Right atrium auricular region (tissue), 2 donors: Measurements from ENCODE around the gene SPTB. TPM values are rescaled to one million over a fixed set of nuclear protein-coding genes. Genes with fewer than 3 reads are reported as not detected.

Experiments used
- DNase-seq: peaks from one replicate; pipeline ENCODE4 v3.0.0-alpha.2; 2019; ENCODE audit warnings: low spot score
- H3K27ac ChIP-seq, 2 donors: fragments of 200-600 bp; sonication (generic); 1 replicate in 1 of 2; 2 replicates in 1 of 2; pipeline ENCODE4 v1.5.1; 2016 to 2019
- H3K27me3 ChIP-seq, 2 donors: fragments of 200-600 bp; sonication (generic); one replicate each; pipeline versions ENCODE4 v1.5.1 to v1.6.0; 2017 to 2019
- H3K36me3 ChIP-seq: fragments of 200-600 bp; sonication (generic); one replicate; pipeline ENCODE4 v1.5.1; 2016
- H3K4me1 ChIP-seq, 2 donors: fragments of 200-600 bp; sonication (generic); one replicate each; pipeline versions ENCODE4 v1.5.1 to v1.6.0; 2017 to 2019
- H3K4me3 ChIP-seq, 2 donors: fragments of 200-600 bp; sonication (generic); 1 replicate in 1 of 2; 2 replicates in 1 of 2; pipeline ENCODE4 v1.5.1; 2017 to 2019; ENCODE audit warnings: mild to moderate bottlenecking in 1 of 2, moderate library complexity in 1 of 2
- H3K9me3 ChIP-seq, 2 donors: fragments of 200-600 bp; sonication (generic); one replicate each; pipeline ENCODE4 v1.5.1; 2019
- CTCF ChIP-seq, 2 donors: fragments of 200-600 bp; sonication (generic); IDR thresholded peaks; one replicate each; pipeline ENCODE4 v1.5.1; 2019; ENCODE audit warnings: antibody characterized with exemption in 2 of 2
- total RNA-seq, 2 donors: library from RNA; depleted of rRNA; stranded (reverse); fragments of >200 nt; gene quantifications; one replicate each; pipeline ENCODE4 v1.1.0, GENCODE V29; 2016

The SPTB gene
- total RNA-seq, 2 donors from 2014 or later, result 84.4 to 102 TPM

GRCh38 chr14:64755781-64756221 is 123.9 kb downstream of the SPTB start:
- H3K27ac ChIP-seq, result no peak overlapping the region
- peaks cover 0 to 40% of the 10 kb centered on the region in 2 donors for H3K4me1 ChIP-seq
- H3K27me3 ChIP-seq, result no peaks in the 10 kb centered on the region
- no peak for TF ChIP-seq CTCF (IDR thresholded peaks at IDR 0.05)
- no peaks in the 10 kb centered on the region for H3K9me3 ChIP-seq
- no peak overlapping the region for H3K4me3 ChIP-seq
- DNase-seq, result no peak
- H3K36me3 ChIP-seq, result no peaks in the 10 kb centered on the region

- no peak overlapping the region for H3K27ac ChIP-seq
- no peak overlapping the region for H3K4me3 ChIP-seq
- no peaks in the 10 kb centered on the region for H3K9me3 ChIP-seq
- no peak for TF ChIP-seq CTCF (IDR thresholded peaks at IDR 0.05)
- peaks cover 0 to 30% of the 10 kb centered on the region in 2 donors for H3K4me1 ChIP-seq
- H3K27me3 ChIP-seq, result no peaks in the 10 kb centered on the region
- H3K36me3 ChIP-seq, result peaks cover 6% of the 10 kb centered on the region
- no peak for DNase-seq
These were observed 125.0 kb downstream of the SPTB start for GRCh38 chr14:64754685-64755084.

GRCh38 chr14:64753999-64754398 is 125.7 kb downstream of the SPTB start:
- Histone ChIP-seq H3K9me3 (no peaks in the 10 kb centered on the region), H3K4me1 (peaks cover 0 to 23% of the 10 kb centered on the region in 2 donors), H3K4me3 (no peak overlapping the region), H3K27me3 (no peaks in the 10 kb centered on the region), H3K27ac (no peak overlapping the region), H3K36me3 (peaks cover 12% of the 10 kb centered on the region)
- no peak for DNase-seq
- no peak for TF ChIP-seq CTCF (IDR thresholded peaks at IDR 0.05)

- Histone ChIP-seq H3K36me3 (peaks cover 19% of the 10 kb centered on the region), H3K27me3 (no peaks in the 10 kb centered on the region), H3K4me1 (peaks cover 0 to 17% of the 10 kb centered on the region in 2 donors), H3K27ac (no peak overlapping the region), H3K9me3 (no peaks in the 10 kb centered on the region), H3K4me3 (no peak overlapping the region)
- DNase-seq, result no peak
- TF ChIP-seq CTCF (IDR thresholded peaks at IDR 0.05), result no peak
These were observed 126.3 kb downstream of the SPTB start for GRCh38 chr14:64753374-64753773.

GRCh38 chr14:64752909-64753308 is 126.8 kb downstream of the SPTB start:
- peaks cover 20% of the 10 kb centered on the region for H3K36me3 ChIP-seq
- peaks cover 0 to 13% of the 10 kb centered on the region in 2 donors for H3K4me1 ChIP-seq
- H3K9me3 ChIP-seq, result no peaks in the 10 kb centered on the region

More at GRCh38 chr14:64752909-64753308, 126.8 kb downstream of the SPTB start:
- no peak for DNase-seq
- no peak overlapping the region for H3K27ac ChIP-seq
- H3K27me3 ChIP-seq, result no peaks in the 10 kb centered on the region
- no peak for TF ChIP-seq CTCF (IDR thresholded peaks at IDR 0.05)
- no peak overlapping the region for H3K4me3 ChIP-seq
